HepG2 (cell line): ENCODE results near the gene SHISA7. TPM values are rescaled to one million over a fixed set of nuclear protein-coding genes. Genes with fewer than 3 reads are reported as not detected.

Experiments used
- ATF7 ChIP-seq, 2 experiments: fragments of 450-650 bp in 1 of 2; sonication (generic) in 1 of 2; formaldehyde crosslinking in 1 of 2; IDR thresholded peaks; 2 replicates each; pipeline versions ENCODE4 v1.4.0 to v1.6.1; 2016 to 2020; ENCODE audit warnings: antibody characterized with exemption in 1 of 2, mild to moderate bottlenecking in 1 of 2, missing genetic modification reagents in 1 of 2
- BCL6 ChIP-seq: IDR thresholded peaks from 2 replicates; pipeline ENCODE4 v1.6.1; 2016; ENCODE audit warnings: missing genetic modification reagents, missing compliant biosample characterization
- KDM3A ChIP-seq: IDR thresholded peaks from 2 replicates; pipeline ENCODE4 v1.6.1; 2018; ENCODE audit warnings: low read depth, missing compliant biosample characterization
- KLF11 ChIP-seq: IDR thresholded peaks from 2 replicates; pipeline ENCODE4 v1.6.1; 2016; ENCODE audit warnings: missing compliant biosample characterization
- THAP9 ChIP-seq: sonication (generic); formaldehyde crosslinking; IDR thresholded peaks from 2 replicates; pipeline ENCODE4; 2020; ENCODE audit warnings: missing genetic modification reagents, mild to moderate bottlenecking, borderline replicate concordance
- ZBTB21 ChIP-seq: sonication (generic); formaldehyde crosslinking; IDR thresholded peaks from 2 replicates; pipeline ENCODE4 v1.4.0; 2020; ENCODE audit warnings: missing genetic modification reagents
- ZNF333 ChIP-seq: sonication (generic); formaldehyde crosslinking; IDR thresholded peaks from 2 replicates; pipeline ENCODE4 v1.4.0; 2020; ENCODE audit warnings: mild to moderate bottlenecking, missing genetic modification reagents, borderline replicate concordance
- ZNF33A ChIP-seq: sonication (generic); formaldehyde crosslinking; IDR thresholded peaks from 2 replicates; pipeline ENCODE4 v1.5.1; 2020; ENCODE audit warnings: missing genetic modification reagents, mild to moderate bottlenecking, moderate library complexity, borderline replicate concordance
- ZNF558 ChIP-seq: sonication (generic); formaldehyde crosslinking; IDR thresholded peaks from 2 replicates; pipeline ENCODE4 v1.9.0; 2022; ENCODE audit warnings: mild to moderate bottlenecking, missing genetic modification reagents, borderline replicate concordance
- ZNF687 ChIP-seq: sonication (generic); formaldehyde crosslinking; IDR thresholded peaks from 2 replicates; pipeline ENCODE4 v1.5.1; 2020; ENCODE audit warnings: mild to moderate bottlenecking, missing genetic modification reagents, moderate library complexity
- polyA plus RNA-seq, 8 experiments: library from polyadenylated mRNA; depleted of rRNA in 3 of 8; stranded (reverse) in 7 of 8; unstranded in 1 of 8; fragments of >200 nt; fragmentation: Illumina TruSeq in 4 of 8; extraction: Trizol in 4 of 8; gene quantifications; 2 replicates each; pipeline versions ENCODE4 v1.2.1 to v1.2.3, GENCODE V29; 2011 to 2016; ENCODE audit warnings: low read depth in 4 of 8, missing spikeins in 1 of 8, mixed read lengths in 1 of 8; ENCODE audit not compliant: insufficient read depth in 1 of 8
- total RNA-seq, 5 experiments: library from RNA; depleted of rRNA; stranded (reverse); fragments of >200 nt; fragmentation: Illumina TruSeq; extraction: Trizol; gene quantifications; 2 replicates each; pipeline ENCODE4 v1.2.3, GENCODE V29; 2016; ENCODE audit warnings: low read depth in 1 of 5
- TF ChIP-seq, protein P1 (sequence below): sonication (generic); formaldehyde crosslinking; IDR thresholded peaks from 2 replicates; pipeline ENCODE4 v1.5.0; 2020; ENCODE audit warnings: mild to moderate bottlenecking, missing genetic modification reagents
- TF ChIP-seq, protein P2 (sequence below): sonication (generic); formaldehyde crosslinking; IDR thresholded peaks from 2 replicates; pipeline ENCODE4 v1.9.0; 2022; ENCODE audit warnings: missing genetic modification reagents, mild to moderate bottlenecking, borderline replicate concordance
- TF ChIP-seq, protein P3 (sequence below): sonication (generic); formaldehyde crosslinking; IDR thresholded peaks from 2 replicates; pipeline ENCODE4 v1.8.1; 2023; ENCODE audit warnings: mild to moderate bottlenecking, missing genetic modification reagents, borderline replicate concordance

SHISA7 gene
- total and polyA plus RNA-seq, 2 of the 13 experiments (the other 11 are each of a cell fraction or from before 2014, with no cell fraction given): not detected

- TF ChIP-seq, protein P1, sequence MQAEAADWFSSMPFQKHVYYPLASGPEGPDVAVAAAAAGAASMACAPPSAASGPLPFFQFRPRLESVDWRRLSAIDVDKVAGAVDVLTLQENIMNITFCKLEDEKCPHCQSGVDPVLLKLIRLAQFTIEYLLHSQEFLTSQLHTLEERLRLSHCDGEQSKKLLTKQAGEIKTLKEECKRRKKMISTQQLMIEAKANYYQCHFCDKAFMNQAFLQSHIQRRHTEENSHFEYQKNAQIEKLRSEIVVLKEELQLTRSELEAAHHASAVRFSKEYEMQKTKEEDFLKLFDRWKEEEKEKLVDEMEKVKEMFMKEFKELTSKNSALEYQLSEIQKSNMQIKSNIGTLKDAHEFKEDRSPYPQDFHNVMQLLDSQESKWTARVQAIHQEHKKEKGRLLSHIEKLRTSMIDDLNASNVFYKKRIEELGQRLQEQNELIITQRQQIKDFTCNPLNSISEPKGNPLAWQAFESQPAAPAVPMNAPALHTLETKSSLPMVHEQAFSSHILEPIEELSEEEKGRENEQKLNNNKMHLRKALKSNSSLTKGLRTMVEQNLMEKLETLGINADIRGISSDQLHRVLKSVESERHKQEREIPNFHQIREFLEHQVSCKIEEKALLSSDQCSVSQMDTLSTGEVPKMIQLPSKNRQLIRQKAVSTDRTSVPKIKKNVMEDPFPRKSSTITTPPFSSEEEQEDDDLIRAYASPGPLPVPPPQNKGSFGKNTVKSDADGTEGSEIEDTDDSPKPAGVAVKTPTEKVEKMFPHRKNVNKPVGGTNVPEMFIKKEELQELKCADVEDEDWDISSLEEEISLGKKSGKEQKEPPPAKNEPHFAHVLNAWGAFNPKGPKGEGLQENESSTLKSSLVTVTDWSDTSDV (CRISPR knock-in tag): peak; percentile 71
- TF ChIP-seq, protein P2, sequence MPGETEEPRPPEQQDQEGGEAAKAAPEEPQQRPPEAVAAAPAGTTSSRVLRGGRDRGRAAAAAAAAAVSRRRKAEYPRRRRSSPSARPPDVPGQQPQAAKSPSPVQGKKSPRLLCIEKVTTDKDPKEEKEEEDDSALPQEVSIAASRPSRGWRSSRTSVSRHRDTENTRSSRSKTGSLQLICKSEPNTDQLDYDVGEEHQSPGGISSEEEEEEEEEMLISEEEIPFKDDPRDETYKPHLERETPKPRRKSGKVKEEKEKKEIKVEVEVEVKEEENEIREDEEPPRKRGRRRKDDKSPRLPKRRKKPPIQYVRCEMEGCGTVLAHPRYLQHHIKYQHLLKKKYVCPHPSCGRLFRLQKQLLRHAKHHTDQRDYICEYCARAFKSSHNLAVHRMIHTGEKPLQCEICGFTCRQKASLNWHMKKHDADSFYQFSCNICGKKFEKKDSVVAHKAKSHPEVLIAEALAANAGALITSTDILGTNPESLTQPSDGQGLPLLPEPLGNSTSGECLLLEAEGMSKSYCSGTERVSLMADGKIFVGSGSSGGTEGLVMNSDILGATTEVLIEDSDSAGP (CRISPR knock-in tag): peak; percentile 38; the same call in 1 of the 2 replicates
- peak; percentile 64 for TF ChIP-seq ATF7 (IDR thresholded peaks at IDR 0.05)
- TF ChIP-seq ATF7 (CRISPR knock-in tag; IDR thresholded peaks at IDR 0.05): peak; percentile 85
- TF ChIP-seq THAP9 (CRISPR knock-in tag): peak; percentile 43; the same call in 1 of the 2 replicates
- peak; percentile 72; the same call in 1 of the 2 replicates for TF ChIP-seq KLF11
- TF ChIP-seq ZBTB21: peak; percentile 92
- TF ChIP-seq ZNF687 (CRISPR knock-in tag): peak; percentile 95
- TF ChIP-seq, protein P3, sequence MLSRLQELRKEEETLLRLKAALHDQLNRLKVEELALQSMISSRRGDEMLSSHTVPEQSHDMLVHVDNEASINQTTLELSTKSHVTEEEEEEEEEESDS (CRISPR knock-in tag): no peak
- TF ChIP-seq ZNF33A (CRISPR knock-in tag): no peak
- peak; percentile 54; the same call in 1 of the 2 replicates for TF ChIP-seq ZNF558
- no peak for TF ChIP-seq ZNF333 (CRISPR knock-in tag)
- no peak for TF ChIP-seq KDM3A
- TF ChIP-seq BCL6: peak; percentile 27; the same call in 1 of the 2 replicates
Measured at GRCh38 chr19:55407800-55408532, 35.1 kb downstream of the SHISA7 start (continued).
